ENCODE measurements around the gene NDUFV1.

Gene NDUFV1

GRCh38 chr11:67642173-67643120 is 35.7 kb downstream of the NDUFV1 start:
- TF ChIP-seq RARB (CRISPR knock-in tag; IDR thresholded peaks at IDR 0.05) = no peak
- ATAC-seq = no peak

DNA sequence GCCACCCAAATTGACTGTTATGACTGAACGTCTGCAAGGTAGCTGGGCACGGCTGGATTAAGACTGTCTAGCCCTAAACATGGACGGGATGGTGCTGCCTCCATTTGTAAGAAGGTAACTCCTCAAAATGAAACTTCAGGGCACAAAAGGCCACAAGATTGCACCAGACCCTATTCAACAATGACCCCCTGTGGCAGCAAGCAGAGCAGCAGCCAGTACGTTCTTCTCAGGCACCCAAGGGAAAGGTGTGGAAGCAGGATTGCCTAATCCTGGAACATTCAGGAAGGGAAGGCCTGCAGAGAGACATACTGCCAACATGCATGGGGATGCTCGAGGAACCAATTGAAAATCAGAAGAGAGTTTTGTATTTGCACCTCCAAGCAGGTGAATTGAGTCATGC is 37.3 kb downstream of the NDUFV1 start:
- TF ChIP-seq CSRNP3 (CRISPR knock-in tag; IDR thresholded peaks at IDR 0.05) = no peak
- TF ChIP-seq SNAI2 (CRISPR knock-in tag; IDR thresholded peaks at IDR 0.05) = no peak
- no peak for TF ChIP-seq ZFP30 (CRISPR knock-in tag; IDR thresholded peaks at IDR 0.05)
- ATAC-seq = no peak

GRCh38 chr11:67644472-67645418 is 38.0 kb downstream of the NDUFV1 start:
- TF ChIP-seq ISL1 (CRISPR knock-in tag; IDR thresholded peaks at IDR 0.05) (no peak), TCF4 (CRISPR knock-in tag; IDR thresholded peaks at IDR 0.05; ENCODE audit: borderline replicate concordance) (no peak), OSR1 (CRISPR knock-in tag; IDR thresholded peaks at IDR 0.05) (no peak), BACH2 (CRISPR knock-in tag; IDR thresholded peaks at IDR 0.05; ENCODE audit: borderline replicate concordance) (no peak), ZC3H10 (CRISPR knock-in tag; IDR thresholded peaks at IDR 0.05) (no peak), CSDC2 (CRISPR knock-in tag; IDR thresholded peaks at IDR 0.05) (no peak), CSRNP3 (CRISPR knock-in tag; IDR thresholded peaks at IDR 0.05) (no peak), TOX (CRISPR knock-in tag; IDR thresholded peaks at IDR 0.05; ENCODE audit: borderline replicate concordance) (no peak)
- TF ChIP-seq, protein P1, sequence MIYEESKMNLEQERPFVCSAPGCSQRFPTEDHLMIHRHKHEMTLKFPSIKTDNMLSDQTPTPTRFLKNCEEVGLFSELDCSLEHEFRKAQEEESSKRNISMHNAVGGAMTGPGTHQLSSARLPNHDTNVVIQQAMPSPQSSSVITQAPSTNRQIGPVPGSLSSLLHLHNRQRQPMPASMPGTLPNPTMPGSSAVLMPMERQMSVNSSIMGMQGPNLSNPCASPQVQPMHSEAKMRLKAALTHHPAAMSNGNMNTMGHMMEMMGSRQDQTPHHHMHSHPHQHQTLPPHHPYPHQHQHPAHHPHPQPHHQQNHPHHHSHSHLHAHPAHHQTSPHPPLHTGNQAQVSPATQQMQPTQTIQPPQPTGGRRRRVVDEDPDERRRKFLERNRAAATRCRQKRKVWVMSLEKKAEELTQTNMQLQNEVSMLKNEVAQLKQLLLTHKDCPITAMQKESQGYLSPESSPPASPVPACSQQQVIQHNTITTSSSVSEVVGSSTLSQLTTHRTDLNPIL (CRISPR knock-in tag; IDR thresholded peaks at IDR 0.05; ENCODE audit: low read depth) = no peak
- no peak for ATAC-seq

GRCh38 chr11:67645521-67646461 is 39.1 kb downstream of the NDUFV1 start:
- ATAC-seq = no peak
- TF ChIP-seq BACH2 (CRISPR knock-in tag; IDR thresholded peaks at IDR 0.05; ENCODE audit: borderline replicate concordance) = no peak
- no peak for TF ChIP-seq ZNF565 (CRISPR knock-in tag; conservative IDR thresholded peaks at IDR 0.05; ENCODE audit: low read depth)
- TF ChIP-seq ISL1 (CRISPR knock-in tag; IDR thresholded peaks at IDR 0.05) = no peak
- TF ChIP-seq ZNF70 (CRISPR knock-in tag; IDR thresholded peaks at IDR 0.05) = no peak
- no peak for TF ChIP-seq ZC3H10 (CRISPR knock-in tag; IDR thresholded peaks at IDR 0.05)
- no peak for TF ChIP-seq RARB (CRISPR knock-in tag; IDR thresholded peaks at IDR 0.05)
- TF ChIP-seq, protein P2, sequence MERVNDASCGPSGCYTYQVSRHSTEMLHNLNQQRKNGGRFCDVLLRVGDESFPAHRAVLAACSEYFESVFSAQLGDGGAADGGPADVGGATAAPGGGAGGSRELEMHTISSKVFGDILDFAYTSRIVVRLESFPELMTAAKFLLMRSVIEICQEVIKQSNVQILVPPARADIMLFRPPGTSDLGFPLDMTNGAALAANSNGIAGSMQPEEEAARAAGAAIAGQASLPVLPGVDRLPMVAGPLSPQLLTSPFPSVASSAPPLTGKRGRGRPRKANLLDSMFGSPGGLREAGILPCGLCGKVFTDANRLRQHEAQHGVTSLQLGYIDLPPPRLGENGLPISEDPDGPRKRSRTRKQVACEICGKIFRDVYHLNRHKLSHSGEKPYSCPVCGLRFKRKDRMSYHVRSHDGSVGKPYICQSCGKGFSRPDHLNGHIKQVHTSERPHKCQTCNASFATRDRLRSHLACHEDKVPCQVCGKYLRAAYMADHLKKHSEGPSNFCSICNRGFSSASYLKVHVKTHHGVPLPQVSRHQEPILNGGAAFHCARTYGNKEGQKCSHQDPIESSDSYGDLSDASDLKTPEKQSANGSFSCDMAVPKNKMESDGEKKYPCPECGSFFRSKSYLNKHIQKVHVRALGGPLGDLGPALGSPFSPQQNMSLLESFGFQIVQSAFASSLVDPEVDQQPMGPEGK (CRISPR knock-in tag; IDR thresholded peaks at IDR 0.05; ENCODE audit: borderline replicate concordance) = no peak
- TF ChIP-seq ARNTL (CRISPR knock-in tag; IDR thresholded peaks at IDR 0.05; ENCODE audit: borderline replicate concordance, low read depth) = no peak
- TF ChIP-seq, protein P1 (CRISPR knock-in tag; IDR thresholded peaks at IDR 0.05; ENCODE audit: low read depth) = no peak
- TF ChIP-seq CSDC2 (CRISPR knock-in tag; IDR thresholded peaks at IDR 0.05) = no peak
- TF ChIP-seq GLIS3 (CRISPR knock-in tag; IDR thresholded peaks at IDR 0.05) = no peak
- no peak for TF ChIP-seq ZFP30 (CRISPR knock-in tag; IDR thresholded peaks at IDR 0.05)
